ENCODE data around the gene NAA38.

Gene NAA38

GRCh38 chr17:7833795-7834541 is 23.4 kb downstream of the NAA38 start, which contains the start of gene KDM6B:
KDM6B (plus strand) TSS chr17:7834217; CDS start chr17:7845555, 11,338 bp downstream.
- no peaks in the 10 kb centered on the region for H3K9me3 Mint-ChIP-seq (ENCODE audit: low read depth)
- no peaks in the 10 kb centered on the region for H3K27me3 Mint-ChIP-seq
- H3K4me3 Mint-ChIP-seq: peak within 1 kb of the TSS; percentile 91

GRCh38 chr17:7833011-7833794 is 24.2 kb downstream of the NAA38 start:
- Mint-ChIP-seq H3K4me1 (ENCODE audit: low read depth) (peaks cover 22% of the 10 kb centered on the region), H3K36me3 (no peaks in the 10 kb centered on the region), H3K27ac (peak overlapping the region; percentile 66), H3K4me3 (peak overlapping the region; percentile 86), H3K27me3 (no peaks in the 10 kb centered on the region), H3K9me3 (ENCODE audit: low read depth) (no peaks in the 10 kb centered on the region)

More at GRCh38 chr17:7833795-7834541, 23.4 kb downstream of the NAA38 start, which contains the start of gene KDM6B:
- H3K27ac Mint-ChIP-seq: peak within 1 kb of the TSS; percentile 86
- no peaks in the 10 kb centered on the region for H3K36me3 Mint-ChIP-seq
- peaks cover 29% of the 10 kb centered on the region for H3K4me1 Mint-ChIP-seq (ENCODE audit: low read depth)

DNA sequence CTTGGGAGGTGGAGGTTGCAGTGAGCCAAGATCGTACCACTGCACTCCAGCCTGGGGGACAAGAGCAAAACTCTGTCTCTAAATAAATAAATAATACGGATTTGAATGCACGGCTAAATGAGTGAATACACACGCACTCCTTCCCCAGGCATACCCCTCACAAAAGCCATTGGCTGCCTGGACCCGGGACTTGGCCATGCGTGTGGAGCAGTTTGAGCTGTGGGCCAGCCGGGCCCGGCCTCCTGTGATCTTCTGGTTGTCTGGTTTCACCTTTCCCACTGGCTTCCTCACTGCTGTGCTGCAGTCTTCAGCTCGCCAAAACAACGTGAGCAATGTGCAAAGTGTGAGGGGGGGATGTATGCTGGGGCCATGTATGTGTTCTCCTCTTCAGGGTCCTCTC is 24.9 kb downstream of the NAA38 start:
- Mint-ChIP-seq H3K9me3 (ENCODE audit: low read depth) (no peaks in the 10 kb centered on the region), H3K4me3 (no peak overlapping the region), H3K27ac (no peak overlapping the region), H3K36me3 (no peaks in the 10 kb centered on the region), H3K4me1 (ENCODE audit: low read depth) (peaks cover 17% of the 10 kb centered on the region), H3K27me3 (no peaks in the 10 kb centered on the region)

DNA sequence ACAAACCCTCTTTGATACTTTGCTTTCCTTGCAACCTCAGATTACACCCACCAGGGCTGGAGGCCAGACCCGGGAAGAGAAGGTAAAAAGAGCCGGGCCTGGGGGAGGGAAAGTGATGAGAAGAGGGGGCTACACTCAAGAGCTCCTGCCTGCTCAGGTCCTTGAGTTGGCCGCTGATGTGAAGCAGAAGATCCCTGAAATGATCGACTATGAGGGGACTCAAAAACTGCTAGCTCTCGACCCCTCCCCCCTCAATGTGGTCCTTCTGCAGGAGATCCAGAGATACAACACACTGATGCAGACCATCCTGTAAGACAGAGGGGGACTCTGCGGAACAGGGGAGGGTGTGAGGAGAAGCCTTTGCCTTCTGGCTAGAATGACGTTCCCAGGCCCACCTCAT is 26.1 kb downstream of the NAA38 start:
- Mint-ChIP-seq H3K27ac (no peak overlapping the region), H3K4me1 (ENCODE audit: low read depth) (peaks cover 7% of the 10 kb centered on the region), H3K36me3 (no peaks in the 10 kb centered on the region), H3K9me3 (ENCODE audit: low read depth) (no peaks in the 10 kb centered on the region), H3K4me3 (no peak overlapping the region), H3K27me3 (no peaks in the 10 kb centered on the region)

DNA sequence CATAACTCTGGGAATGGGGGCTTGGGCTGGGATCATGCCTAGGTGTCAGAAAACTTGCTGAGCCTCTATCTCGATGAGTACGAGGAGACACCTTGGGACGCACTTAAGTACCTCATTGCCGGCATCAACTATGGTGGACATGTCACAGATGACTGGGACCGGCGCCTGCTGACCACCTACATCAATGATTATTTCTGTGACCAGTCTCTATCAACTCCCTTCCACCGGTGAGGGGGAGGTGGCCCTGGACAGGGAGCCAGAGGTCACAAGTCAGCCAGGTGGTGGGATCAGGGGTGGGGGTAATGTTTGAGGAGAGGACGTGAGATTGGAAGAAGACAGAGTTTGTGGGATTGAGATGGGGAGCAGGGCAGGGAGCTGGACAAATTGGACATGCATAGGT is 26.7 kb downstream of the NAA38 start:
- no peak overlapping the region for H3K27ac Mint-ChIP-seq
- no peaks in the 10 kb centered on the region for H3K27me3 Mint-ChIP-seq
- no peak overlapping the region for H3K4me3 Mint-ChIP-seq
- H3K4me1 Mint-ChIP-seq (ENCODE audit: low read depth): peaks cover 7% of the 10 kb centered on the region
- H3K9me3 Mint-ChIP-seq (ENCODE audit: low read depth): no peaks in the 10 kb centered on the region
- no peaks in the 10 kb centered on the region for H3K36me3 Mint-ChIP-seq

GRCh38 chr17:7825206-7825990 is 32.0 kb downstream of the NAA38 start:
- no peak overlapping the region for H3K4me3 Mint-ChIP-seq
- H3K36me3 Mint-ChIP-seq: no peaks in the 10 kb centered on the region
- H3K9me3 Mint-ChIP-seq (ENCODE audit: low read depth): no peaks in the 10 kb centered on the region
- H3K27ac Mint-ChIP-seq: no peak overlapping the region
- H3K4me1 Mint-ChIP-seq (ENCODE audit: low read depth): peaks cover 2% of the 10 kb centered on the region
- no peaks in the 10 kb centered on the region for H3K27me3 Mint-ChIP-seq

- no peaks in the 10 kb centered on the region for H3K27me3 Mint-ChIP-seq
- peaks cover 2% of the 10 kb centered on the region for H3K4me1 Mint-ChIP-seq (ENCODE audit: low read depth)
- H3K27ac Mint-ChIP-seq: no peak overlapping the region
- H3K4me3 Mint-ChIP-seq: no peak overlapping the region
- no peaks in the 10 kb centered on the region for H3K36me3 Mint-ChIP-seq
- no peaks in the 10 kb centered on the region for H3K9me3 Mint-ChIP-seq (ENCODE audit: low read depth)
Measured at GRCh38 chr17:7824021-7824924, 33.1 kb downstream of the NAA38 start.

- no peak overlapping the region for H3K27ac Mint-ChIP-seq
- no peaks in the 10 kb centered on the region for H3K36me3 Mint-ChIP-seq
- H3K4me3 Mint-ChIP-seq: no peak overlapping the region
- no peaks in the 10 kb centered on the region for H3K27me3 Mint-ChIP-seq
- H3K9me3 Mint-ChIP-seq (ENCODE audit: low read depth): no peaks in the 10 kb centered on the region
- peaks cover 2% of the 10 kb centered on the region for H3K4me1 Mint-ChIP-seq (ENCODE audit: low read depth)
Measured at GRCh38 chr17:7823581-7824001, 33.8 kb downstream of the NAA38 start.

- Mint-ChIP-seq H3K36me3 (no peaks in the 10 kb centered on the region), H3K4me3 (no peak overlapping the region), H3K9me3 (ENCODE audit: low read depth) (no peaks in the 10 kb centered on the region), H3K27me3 (no peaks in the 10 kb centered on the region), H3K27ac (no peak overlapping the region), H3K4me1 (ENCODE audit: low read depth) (peaks cover 2% of the 10 kb centered on the region)
Measured at GRCh38 chr17:7822126-7822525, 35.2 kb downstream of the NAA38 start.

DNA sequence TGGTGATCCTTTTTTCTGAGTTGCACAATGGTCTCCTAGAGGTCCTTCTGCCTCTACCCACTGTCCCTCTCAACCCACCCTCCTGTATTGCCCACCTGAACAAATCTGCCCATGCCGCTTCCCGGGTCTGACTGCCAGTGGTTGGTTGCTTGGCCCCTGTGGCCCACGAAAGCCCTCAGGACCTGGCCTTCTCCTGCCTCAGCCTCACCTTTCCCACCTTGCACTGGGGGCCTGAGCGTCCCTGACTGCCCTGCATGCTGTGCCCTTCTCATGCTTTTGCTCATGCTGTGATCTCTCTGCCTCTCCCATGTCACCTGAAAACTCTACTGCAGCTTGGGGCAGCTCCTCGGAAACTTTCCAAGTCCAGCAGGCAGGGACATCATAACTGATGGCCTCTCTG is 37.1 kb downstream of the NAA38 start:
- H3K36me3 Mint-ChIP-seq: no peaks in the 10 kb centered on the region
- H3K9me3 Mint-ChIP-seq (ENCODE audit: low read depth): no peaks in the 10 kb centered on the region
- no peak overlapping the region for H3K4me3 Mint-ChIP-seq
- H3K4me1 Mint-ChIP-seq (ENCODE audit: low read depth): peaks cover 2% of the 10 kb centered on the region
- H3K27me3 Mint-ChIP-seq: no peaks in the 10 kb centered on the region
- H3K27ac Mint-ChIP-seq: no peak overlapping the region

DNA sequence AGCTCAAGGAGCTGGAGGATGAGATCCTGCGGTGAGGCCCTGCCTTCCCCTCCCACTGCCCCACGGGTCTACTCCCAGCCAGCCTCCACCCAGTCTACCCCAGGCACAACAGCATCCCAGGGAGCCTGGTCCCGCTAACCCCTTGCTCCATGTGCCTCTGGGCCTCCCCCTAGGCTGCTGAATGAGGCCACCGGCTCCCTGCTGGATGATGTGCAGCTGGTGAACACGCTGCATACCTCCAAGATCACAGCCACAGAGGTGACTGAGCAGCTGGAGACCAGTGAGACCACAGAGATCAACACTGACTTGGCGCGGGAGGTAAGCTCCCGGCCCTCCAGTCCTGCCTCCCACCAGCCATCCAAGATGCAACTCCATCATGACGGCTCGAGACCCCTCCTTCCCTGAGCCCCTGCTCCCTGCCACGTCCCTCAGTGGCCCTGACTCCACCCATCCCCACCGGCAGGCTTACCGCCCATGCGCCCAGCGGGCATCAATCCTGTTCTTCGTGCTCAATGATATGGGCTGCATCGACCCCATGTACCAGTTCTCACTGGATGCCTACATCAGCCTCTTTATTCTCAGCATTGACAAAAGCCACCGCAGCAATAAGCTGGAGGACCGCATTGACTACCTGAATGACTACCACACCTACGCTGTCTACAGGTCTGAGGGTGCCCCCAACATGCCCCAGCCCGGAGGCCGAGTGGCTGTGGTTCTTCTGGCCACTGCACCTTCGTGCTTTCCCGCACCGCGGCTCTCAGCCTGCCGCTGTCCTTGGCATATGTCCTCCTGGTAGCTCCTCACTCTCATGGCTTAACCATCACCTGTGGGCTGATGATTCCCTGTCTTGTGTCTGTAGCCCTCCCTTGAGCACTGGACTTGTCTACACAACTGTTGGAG is 38.4 kb downstream of the NAA38 start:
- Mint-ChIP-seq H3K4me1 (ENCODE audit: low read depth) (no peaks in the 10 kb centered on the region), H3K27ac (no peak overlapping the region), H3K27me3 (no peaks in the 10 kb centered on the region), H3K9me3 (ENCODE audit: low read depth) (no peaks in the 10 kb centered on the region), H3K36me3 (no peaks in the 10 kb centered on the region), H3K4me3 (no peak overlapping the region)

DNA sequence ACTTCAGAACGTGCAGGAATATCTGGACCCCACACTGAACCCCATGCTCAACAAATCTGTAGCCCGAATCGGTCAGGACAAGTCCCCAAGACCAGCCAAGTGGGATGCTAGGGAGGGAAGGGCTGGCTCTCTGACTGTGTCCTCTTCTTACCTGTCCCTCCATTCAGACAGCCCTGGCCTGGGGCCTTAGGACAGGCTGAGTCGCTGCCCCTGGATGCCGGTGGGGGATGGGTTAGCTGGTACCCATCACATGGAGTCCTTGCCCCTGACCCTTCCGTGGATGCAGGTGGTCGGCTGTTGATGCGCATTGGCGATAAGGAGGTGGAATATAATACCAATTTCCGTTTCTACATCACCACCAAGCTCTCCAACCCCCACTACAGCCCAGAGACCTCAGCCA is 39.3 kb downstream of the NAA38 start:
- H3K27ac Mint-ChIP-seq: no peak overlapping the region
- H3K4me3 Mint-ChIP-seq: no peak overlapping the region
- H3K36me3 Mint-ChIP-seq: no peaks in the 10 kb centered on the region
- H3K9me3 Mint-ChIP-seq (ENCODE audit: low read depth): no peaks in the 10 kb centered on the region
- H3K27me3 Mint-ChIP-seq: no peaks in the 10 kb centered on the region
- H3K4me1 Mint-ChIP-seq (ENCODE audit: low read depth): no peaks in the 10 kb centered on the region

GRCh38 chr17:7817643-7817964 is 39.8 kb downstream of the NAA38 start:
- Mint-ChIP-seq H3K4me1 (ENCODE audit: low read depth) (no peaks in the 10 kb centered on the region), H3K9me3 (ENCODE audit: low read depth) (no peaks in the 10 kb centered on the region), H3K27me3 (no peaks in the 10 kb centered on the region), H3K36me3 (no peaks in the 10 kb centered on the region), H3K4me3 (no peak overlapping the region), H3K27ac (no peak overlapping the region)

Data from activated naive CD8-positive, alpha-beta T cell (primary cell).